HEK293 (cell line): Measurements from ENCODE around the gene MBNL2.

ENCODE experiments used
- CTCF ChIA-PET: fragments of 350-600 bp; formaldehyde crosslinking; extraction: SDS; loops from one replicate; lab custom pipeline; 2021; ENCODE audit warnings: antibody characterized with exemption; lab: Yijun Ruan, JAX
- POLR2A ChIA-PET: fragments of 300-600 bp; formaldehyde crosslinking; extraction: SDS; loops from one replicate; lab custom pipeline; 2020; ENCODE audit warnings: antibody characterized with exemption, inconsistent platforms; lab: Yijun Ruan, JAX
- H3K27ac ChIP-seq: fragments of 200-500 bp; sonication (Bioruptor generic); 2 replicates; pipeline ENCODE4 v1.5.1; 2014; ENCODE audit warnings: low read depth, low read length, control low read depth, inconsistent platforms; ENCODE audit errors: extremely low read depth
- H3K36me3 ChIP-seq, 2 experiments: fragments of 200-500 bp in 1 of 2; sonication (Bioruptor generic) in 1 of 2; 1 replicate in 1 of 2; 2 replicates in 1 of 2; pipeline ENCODE4 v1.5.1; 2014 to 2017; ENCODE audit warnings: inconsistent platforms in 2 of 2, low read length in 2 of 2; ENCODE audit not compliant: control insufficient read depth in 2 of 2, insufficient read depth in 1 of 2
- H3K4me1 ChIP-seq: fragments of 200-500 bp; sonication (Bioruptor generic); 2 replicates; pipeline ENCODE4 v1.5.1; 2014; ENCODE audit warnings: mild to moderate bottlenecking, low read length, inconsistent platforms; ENCODE audit not compliant: control insufficient read depth, insufficient read depth
- H3K4me3 ChIP-seq: 2 replicates; pipeline ENCODE4 v1.5.1; 2011; ENCODE audit warnings: low read depth, mild to moderate bottlenecking, control low read depth, low read length, moderate library complexity
- H3K9me3 ChIP-seq: fragments of 200-500 bp; sonication (Bioruptor generic); 2 replicates; pipeline ENCODE4 v1.5.1; 2014; ENCODE audit warnings: low read depth, low read length, inconsistent platforms; ENCODE audit not compliant: control insufficient read depth, insufficient read depth
- HOXD13 ChIP-seq: sonication (generic); formaldehyde crosslinking; IDR thresholded peaks from 2 replicates; pipeline ENCODE4 v1.8.0; 2022; ENCODE audit warnings: missing genetic modification reagents, borderline replicate concordance
- RBAK ChIP-seq: fragments of 450-650 bp; formaldehyde crosslinking; IDR thresholded peaks from 2 replicates; pipeline ENCODE4 v1.5.1; 2016; ENCODE audit warnings: missing biosample characterization, missing genetic modification characterization
- SP2 ChIP-seq: fragments of 450-650 bp; formaldehyde crosslinking; IDR thresholded peaks from 2 replicates; pipeline ENCODE4 v1.5.1; 2016; ENCODE audit warnings: missing biosample characterization, missing genetic modification characterization
- SP7 ChIP-seq: fragments of 450-650 bp; formaldehyde crosslinking; IDR thresholded peaks from 2 replicates; pipeline ENCODE4 v1.5.1; 2016; ENCODE audit warnings: missing biosample characterization, missing genetic modification characterization
- ZBTB17 ChIP-seq: fragments of 450-650 bp; formaldehyde crosslinking; IDR thresholded peaks from 2 replicates; pipeline ENCODE4 v1.5.1; 2016; ENCODE audit warnings: missing biosample characterization, missing genetic modification characterization
- ZBTB20 ChIP-seq: fragments of 450-650 bp; formaldehyde crosslinking; IDR thresholded peaks from 2 replicates; pipeline ENCODE4 v1.5.1; 2016; ENCODE audit warnings: missing biosample characterization, missing genetic modification characterization
- ZBTB21 ChIP-seq: fragments of 450-650 bp; formaldehyde crosslinking; IDR thresholded peaks from 2 replicates; pipeline ENCODE4 v1.5.1; 2017; ENCODE audit warnings: missing biosample characterization, missing genetic modification characterization
- ZNF174 ChIP-seq: fragments of 450-650 bp; formaldehyde crosslinking; IDR thresholded peaks from 2 replicates; pipeline ENCODE4 v1.5.0; 2017; ENCODE audit warnings: missing biosample characterization, mild to moderate bottlenecking, missing genetic modification characterization
- ZNF184 ChIP-seq: fragments of 450-650 bp; IDR thresholded peaks from 2 replicates; pipeline ENCODE4 v1.5.1; 2018; ENCODE audit warnings: missing biosample characterization, mild to moderate bottlenecking, missing genetic modification characterization
- ZNF394 ChIP-seq: fragments of 450-650 bp; formaldehyde crosslinking; IDR thresholded peaks from 2 replicates; pipeline ENCODE4 v1.5.1; 2016; ENCODE audit warnings: missing biosample characterization, missing genetic modification characterization, mild to moderate bottlenecking, moderate library complexity, borderline replicate concordance
- ZNF416 ChIP-seq: fragments of 450-650 bp; formaldehyde crosslinking; IDR thresholded peaks from 2 replicates; pipeline ENCODE4 v1.5.1; 2016; ENCODE audit warnings: missing biosample characterization, missing genetic modification characterization
- ZNF433 ChIP-seq: fragments of 450-650 bp; formaldehyde crosslinking; IDR thresholded peaks from 2 replicates; pipeline ENCODE4 v1.5.1; 2016; ENCODE audit warnings: missing biosample characterization, missing genetic modification characterization, low read depth
- ZNF510 ChIP-seq: fragments of 450-650 bp; formaldehyde crosslinking; IDR thresholded peaks from 2 replicates; pipeline ENCODE4 v1.5.1; 2018; ENCODE audit warnings: mild to moderate bottlenecking, missing genetic modification characterization, missing biosample characterization; ENCODE audit not compliant: insufficient replicate concordance
- ZNF521 ChIP-seq: fragments of 450-650 bp; formaldehyde crosslinking; IDR thresholded peaks from 2 replicates; pipeline ENCODE4 v1.5.1; 2017; ENCODE audit warnings: missing biosample characterization, mild to moderate bottlenecking, missing genetic modification characterization
- ZNF571 ChIP-seq: fragments of 450-650 bp; formaldehyde crosslinking; IDR thresholded peaks from 2 replicates; pipeline ENCODE4 v1.5.0; 2017; ENCODE audit warnings: missing biosample characterization, missing genetic modification characterization
- ZNF621 ChIP-seq: fragments of 450-650 bp; formaldehyde crosslinking; IDR thresholded peaks from 2 replicates; pipeline ENCODE4 v1.5.1; 2017; ENCODE audit warnings: missing biosample characterization, missing genetic modification characterization
- ZNF623 ChIP-seq: fragments of 450-650 bp; formaldehyde crosslinking; IDR thresholded peaks from 2 replicates; pipeline ENCODE4 v1.5.1; 2016; ENCODE audit warnings: missing biosample characterization, missing genetic modification characterization
- ZXDB ChIP-seq: fragments of 450-650 bp; formaldehyde crosslinking; IDR thresholded peaks from 2 replicates; pipeline ENCODE4 v1.5.1; 2016; ENCODE audit warnings: missing biosample characterization, missing genetic modification characterization
- TF ChIP-seq, protein P1 (sequence below): fragments of 450-650 bp; formaldehyde crosslinking; IDR thresholded peaks from 2 replicates; pipeline ENCODE4 v1.5.1; 2017; ENCODE audit warnings: missing biosample characterization, missing genetic modification characterization
- TF ChIP-seq, protein P2 (sequence below): fragments of 450-650 bp; formaldehyde crosslinking; IDR thresholded peaks from 2 replicates; pipeline ENCODE4 v1.5.1; 2017; ENCODE audit warnings: missing biosample characterization, missing genetic modification characterization
- TF ChIP-seq, protein P3 (sequence below): fragments of 450-650 bp; formaldehyde crosslinking; IDR thresholded peaks from 2 replicates; pipeline ENCODE4; 2016; ENCODE audit warnings: missing biosample characterization, missing genetic modification characterization
- TF ChIP-seq, protein P4 (sequence below): fragments of 450-650 bp; formaldehyde crosslinking; IDR thresholded peaks from 2 replicates; pipeline ENCODE4 v1.5.1; 2016; ENCODE audit warnings: missing biosample characterization, missing genetic modification characterization
- TF ChIP-seq, protein P5 (sequence below): fragments of 450-650 bp; formaldehyde crosslinking; conservative IDR thresholded peaks from 2 replicates; pipeline ENCODE4 v1.5.1; 2016; ENCODE audit warnings: low read depth, missing biosample characterization, missing genetic modification characterization
- TF ChIP-seq, protein P6 (sequence below): fragments of 450-650 bp; formaldehyde crosslinking; IDR thresholded peaks from 2 replicates; pipeline ENCODE4 v1.5.1; 2016; ENCODE audit warnings: missing biosample characterization, missing genetic modification characterization

Gene MBNL2

DNA sequence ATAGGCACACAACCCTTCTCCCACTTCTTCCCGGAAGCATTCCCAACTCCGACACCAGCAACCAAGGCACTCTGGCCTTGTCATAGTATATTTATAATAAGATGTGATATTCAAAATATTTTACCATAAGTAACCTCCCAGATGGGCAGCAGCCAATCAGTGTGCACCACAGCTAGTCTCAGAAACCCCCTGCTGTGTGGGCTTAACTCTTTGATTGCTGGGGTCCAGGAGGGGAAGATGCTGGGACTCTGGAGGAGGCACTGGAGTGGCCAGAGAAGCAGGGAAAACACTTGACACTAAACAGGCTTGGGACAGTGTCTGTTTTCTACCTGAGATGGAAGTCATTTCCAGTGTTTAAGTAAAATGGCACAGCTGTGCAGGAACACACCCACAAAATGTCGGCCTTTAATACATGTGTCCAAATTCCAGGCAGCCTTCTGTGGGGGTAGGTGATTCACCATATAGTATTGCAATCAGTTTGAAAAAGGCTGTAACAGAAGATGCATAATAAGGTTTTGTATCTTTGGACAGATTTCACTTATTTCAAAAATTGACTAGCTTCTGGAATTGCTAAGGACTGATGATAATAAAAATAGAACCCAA is 100.7 kb downstream of the MBNL2 start (continued):
- TF ChIP-seq, protein P1, sequence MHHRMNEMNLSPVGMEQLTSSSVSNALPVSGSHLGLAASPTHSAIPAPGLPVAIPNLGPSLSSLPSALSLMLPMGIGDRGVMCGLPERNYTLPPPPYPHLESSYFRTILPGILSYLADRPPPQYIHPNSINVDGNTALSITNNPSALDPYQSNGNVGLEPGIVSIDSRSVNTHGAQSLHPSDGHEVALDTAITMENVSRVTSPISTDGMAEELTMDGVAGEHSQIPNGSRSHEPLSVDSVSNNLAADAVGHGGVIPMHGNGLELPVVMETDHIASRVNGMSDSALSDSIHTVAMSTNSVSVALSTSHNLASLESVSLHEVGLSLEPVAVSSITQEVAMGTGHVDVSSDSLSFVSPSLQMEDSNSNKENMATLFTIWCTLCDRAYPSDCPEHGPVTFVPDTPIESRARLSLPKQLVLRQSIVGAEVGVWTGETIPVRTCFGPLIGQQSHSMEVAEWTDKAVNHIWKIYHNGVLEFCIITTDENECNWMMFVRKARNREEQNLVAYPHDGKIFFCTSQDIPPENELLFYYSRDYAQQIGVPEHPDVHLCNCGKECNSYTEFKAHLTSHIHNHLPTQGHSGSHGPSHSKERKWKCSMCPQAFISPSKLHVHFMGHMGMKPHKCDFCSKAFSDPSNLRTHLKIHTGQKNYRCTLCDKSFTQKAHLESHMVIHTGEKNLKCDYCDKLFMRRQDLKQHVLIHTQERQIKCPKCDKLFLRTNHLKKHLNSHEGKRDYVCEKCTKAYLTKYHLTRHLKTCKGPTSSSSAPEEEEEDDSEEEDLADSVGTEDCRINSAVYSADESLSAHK (tag by site-specific recombination) = no peak
- TF ChIP-seq ZBTB17 (tag by site-specific recombination) (no peak), ZNF416 (no peak), HOXD13 (CRISPR knock-in tag) (no peak), ZNF184 (no peak), ZNF433 (tag by site-specific recombination) (no peak), RBAK (no peak)

DNA sequence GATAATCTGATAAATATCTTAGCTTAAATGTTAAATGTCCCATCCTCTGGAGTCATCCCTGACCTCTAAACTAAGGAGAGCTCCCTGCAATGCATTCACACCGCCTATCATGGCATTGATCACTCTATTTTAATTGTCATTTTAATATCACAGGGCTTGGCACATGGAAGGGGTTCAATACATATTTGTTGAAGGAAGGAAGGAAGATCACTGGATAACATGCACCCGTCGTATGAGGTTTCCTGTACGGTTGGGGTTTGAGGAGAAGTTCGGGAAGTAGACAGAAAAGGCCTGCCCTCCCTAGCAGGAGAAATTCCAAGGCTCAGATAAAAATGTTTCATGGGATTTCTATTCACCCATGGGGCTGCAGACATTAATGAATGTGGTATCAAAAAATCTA is 102.0 kb downstream of the MBNL2 start:
- ChIA-PET POLR2A (no interaction called here), CTCF (interaction anchor here (0.5 to 1.0 kb wide), 3 partner anchors 57 to 306 kb away, joined by 3 to 5 read pairs (median 3); no protein-coding TSS in a partner anchor)
- Histone ChIP-seq H3K36me3 (no peaks in the 10 kb centered on the region), H3K27ac (no peak overlapping the region), H3K9me3 (no peaks in the 10 kb centered on the region), H3K4me1 (no peaks in the 10 kb centered on the region), H3K4me3 (no peak overlapping the region)
- TF ChIP-seq, protein P2, sequence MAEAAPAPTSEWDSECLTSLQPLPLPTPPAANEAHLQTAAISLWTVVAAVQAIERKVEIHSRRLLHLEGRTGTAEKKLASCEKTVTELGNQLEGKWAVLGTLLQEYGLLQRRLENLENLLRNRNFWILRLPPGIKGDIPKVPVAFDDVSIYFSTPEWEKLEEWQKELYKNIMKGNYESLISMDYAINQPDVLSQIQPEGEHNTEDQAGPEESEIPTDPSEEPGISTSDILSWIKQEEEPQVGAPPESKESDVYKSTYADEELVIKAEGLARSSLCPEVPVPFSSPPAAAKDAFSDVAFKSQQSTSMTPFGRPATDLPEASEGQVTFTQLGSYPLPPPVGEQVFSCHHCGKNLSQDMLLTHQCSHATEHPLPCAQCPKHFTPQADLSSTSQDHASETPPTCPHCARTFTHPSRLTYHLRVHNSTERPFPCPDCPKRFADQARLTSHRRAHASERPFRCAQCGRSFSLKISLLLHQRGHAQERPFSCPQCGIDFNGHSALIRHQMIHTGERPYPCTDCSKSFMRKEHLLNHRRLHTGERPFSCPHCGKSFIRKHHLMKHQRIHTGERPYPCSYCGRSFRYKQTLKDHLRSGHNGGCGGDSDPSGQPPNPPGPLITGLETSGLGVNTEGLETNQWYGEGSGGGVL (tag by site-specific recombination) = no peak
- TF ChIP-seq, protein P3, sequence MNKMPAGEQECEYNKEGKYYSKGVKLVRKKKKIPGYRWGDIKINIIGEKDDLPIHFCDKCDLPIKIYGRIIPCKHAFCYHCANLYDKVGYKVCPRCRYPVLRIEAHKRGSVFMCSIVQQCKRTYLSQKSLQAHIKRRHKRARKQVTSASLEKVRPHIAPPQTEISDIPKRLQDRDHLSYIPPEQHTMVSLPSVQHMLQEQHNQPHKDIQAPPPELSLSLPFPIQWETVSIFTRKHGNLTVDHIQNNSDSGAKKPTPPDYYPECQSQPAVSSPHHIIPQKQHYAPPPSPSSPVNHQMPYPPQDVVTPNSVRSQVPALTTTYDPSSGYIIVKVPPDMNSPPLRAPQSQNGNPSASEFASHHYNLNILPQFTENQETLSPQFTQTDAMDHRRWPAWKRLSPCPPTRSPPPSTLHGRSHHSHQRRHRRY (tag by site-specific recombination) = no peak
- no peak for TF ChIP-seq ZNF510 (tag by site-specific recombination)
- no peak for TF ChIP-seq ZBTB20 (tag by site-specific recombination)
- no peak for TF ChIP-seq ZNF174
- no peak for TF ChIP-seq ZNF621 (tag by site-specific recombination)
- TF ChIP-seq SP7 = no peak
- no peak for TF ChIP-seq ZNF394
- TF ChIP-seq, protein P4, sequence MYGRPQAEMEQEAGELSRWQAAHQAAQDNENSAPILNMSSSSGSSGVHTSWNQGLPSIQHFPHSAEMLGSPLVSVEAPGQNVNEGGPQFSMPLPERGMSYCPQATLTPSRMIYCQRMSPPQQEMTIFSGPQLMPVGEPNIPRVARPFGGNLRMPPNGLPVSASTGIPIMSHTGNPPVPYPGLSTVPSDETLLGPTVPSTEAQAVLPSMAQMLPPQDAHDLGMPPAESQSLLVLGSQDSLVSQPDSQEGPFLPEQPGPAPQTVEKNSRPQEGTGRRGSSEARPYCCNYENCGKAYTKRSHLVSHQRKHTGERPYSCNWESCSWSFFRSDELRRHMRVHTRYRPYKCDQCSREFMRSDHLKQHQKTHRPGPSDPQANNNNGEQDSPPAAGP (tag by site-specific recombination) = no peak
- no peak for TF ChIP-seq ZBTB21 (tag by site-specific recombination)
- no peak for TF ChIP-seq ZNF623 (tag by site-specific recombination)
- no peak for TF ChIP-seq ZXDB (tag by site-specific recombination)
- TF ChIP-seq ZNF521 = no peak
- no peak for TF ChIP-seq SP2 (tag by site-specific recombination)
- TF ChIP-seq, protein P5, sequence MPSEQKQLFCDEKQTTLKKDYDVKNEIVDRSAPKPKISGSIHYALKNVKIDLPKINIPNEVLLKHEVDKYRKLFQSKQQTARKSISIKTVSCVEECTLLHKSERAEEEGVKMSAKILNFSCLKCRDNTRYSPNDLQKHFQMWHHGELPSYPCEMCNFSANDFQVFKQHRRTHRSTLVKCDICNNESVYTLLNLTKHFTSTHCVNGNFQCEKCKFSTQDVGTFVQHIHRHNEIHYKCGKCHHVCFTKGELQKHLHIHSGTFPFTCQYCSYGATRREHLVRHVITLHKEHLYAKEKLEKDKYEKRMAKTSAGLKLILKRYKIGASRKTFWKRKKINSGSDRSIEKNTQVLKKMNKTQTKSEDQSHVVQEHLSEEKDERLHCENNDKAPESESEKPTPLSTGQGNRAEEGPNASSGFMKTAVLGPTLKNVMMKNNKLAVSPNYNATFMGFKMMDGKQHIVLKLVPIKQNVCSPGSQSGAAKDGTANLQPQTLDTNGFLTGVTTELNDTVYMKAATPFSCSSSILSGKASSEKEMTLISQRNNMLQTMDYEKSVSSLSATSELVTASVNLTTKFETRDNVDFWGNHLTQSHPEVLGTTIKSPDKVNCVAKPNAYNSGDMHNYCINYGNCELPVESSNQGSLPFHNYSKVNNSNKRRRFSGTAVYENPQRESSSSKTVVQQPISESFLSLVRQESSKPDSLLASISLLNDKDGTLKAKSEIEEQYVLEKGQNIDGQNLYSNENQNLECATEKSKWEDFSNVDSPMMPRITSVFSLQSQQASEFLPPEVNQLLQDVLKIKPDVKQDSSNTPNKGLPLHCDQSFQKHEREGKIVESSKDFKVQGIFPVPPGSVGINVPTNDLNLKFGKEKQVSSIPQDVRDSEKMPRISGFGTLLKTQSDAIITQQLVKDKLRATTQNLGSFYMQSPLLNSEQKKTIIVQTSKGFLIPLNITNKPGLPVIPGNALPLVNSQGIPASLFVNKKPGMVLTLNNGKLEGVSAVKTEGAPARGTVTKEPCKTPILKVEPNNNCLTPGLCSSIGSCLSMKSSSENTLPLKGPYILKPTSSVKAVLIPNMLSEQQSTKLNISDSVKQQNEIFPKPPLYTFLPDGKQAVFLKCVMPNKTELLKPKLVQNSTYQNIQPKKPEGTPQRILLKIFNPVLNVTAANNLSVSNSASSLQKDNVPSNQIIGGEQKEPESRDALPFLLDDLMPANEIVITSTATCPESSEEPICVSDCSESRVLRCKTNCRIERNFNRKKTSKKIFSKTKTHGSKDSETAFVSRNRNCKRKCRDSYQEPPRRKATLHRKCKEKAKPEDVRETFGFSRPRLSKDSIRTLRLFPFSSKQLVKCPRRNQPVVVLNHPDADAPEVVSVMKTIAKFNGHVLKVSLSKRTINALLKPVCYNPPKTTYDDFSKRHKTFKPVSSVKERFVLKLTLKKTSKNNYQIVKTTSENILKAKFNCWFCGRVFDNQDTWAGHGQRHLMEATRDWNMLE (tag by site-specific recombination) = no peak
- no peak for TF ChIP-seq ZNF571 (tag by site-specific recombination)
- TF ChIP-seq, protein P6, sequence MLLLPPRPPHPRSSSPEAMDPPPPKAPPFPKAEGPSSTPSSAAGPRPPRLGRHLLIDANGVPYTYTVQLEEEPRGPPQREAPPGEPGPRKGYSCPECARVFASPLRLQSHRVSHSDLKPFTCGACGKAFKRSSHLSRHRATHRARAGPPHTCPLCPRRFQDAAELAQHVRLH = no peak
- TF ChIP-seq, all 188 proteins: peak for 0
